Ovary (tissue), 3 donors: Measurements from ENCODE around the gene CDC42EP2.

Source experiments
- CTCF ChIP-seq, 3 donors: fragments of 450-650 bp in 2 of 3; fragments of 200-600 bp in 1 of 3; IDR thresholded peaks; one replicate each; pipeline versions ENCODE4 v1.5.1 to v1.8.0; 2016 to 2022; ENCODE audit warnings: antibody characterized with exemption in 3 of 3, mild to moderate bottlenecking in 1 of 3
- EP300 ChIP-seq: sonication (generic); formaldehyde crosslinking; IDR thresholded peaks from one replicate; pipeline ENCODE4 v1.6.1; 2017; ENCODE audit warnings: antibody characterized with exemption
- POLR2A ChIP-seq: fragments of 450-650 bp; IDR thresholded peaks from one replicate; pipeline ENCODE4 v1.6.1; 2017; ENCODE audit warnings: antibody characterized with exemption, mild to moderate bottlenecking, moderate library complexity
- donor health status: DM: no; HTN: no; CAD: no.

DNA sequence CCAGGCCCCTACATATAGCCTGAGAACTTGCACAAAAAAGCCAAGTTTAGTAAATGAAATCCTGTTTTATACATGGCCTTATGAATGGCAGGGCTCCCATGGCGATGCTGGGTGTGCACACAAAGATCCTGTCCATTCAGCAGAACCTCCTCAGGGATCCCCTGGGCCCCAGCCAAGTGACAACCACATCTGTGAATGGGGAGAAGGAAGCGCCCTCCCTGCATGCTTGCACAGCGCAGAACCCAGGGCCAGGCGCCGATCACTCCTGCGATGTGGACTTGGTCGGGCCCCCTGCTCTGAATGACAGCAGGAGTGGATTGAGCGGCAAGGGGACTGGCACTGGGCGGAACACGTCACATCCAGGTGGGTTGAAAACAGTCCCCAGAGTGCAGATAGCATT is 4.5 kb upstream of the CDC42EP2 start:
- TF ChIP-seq CTCF (IDR thresholded peaks at IDR 0.05) (no peak), POLR2A (no peak), EP300 (no peak)
